ENCODE data around the gene SIK3. TPM values are rescaled to one million over a fixed set of nuclear protein-coding genes. Genes with fewer than 3 reads are reported as not detected.

The SIK3 gene
- total RNA-seq, 1 experiment from 2014 or later = 31.4 TPM

DNA sequence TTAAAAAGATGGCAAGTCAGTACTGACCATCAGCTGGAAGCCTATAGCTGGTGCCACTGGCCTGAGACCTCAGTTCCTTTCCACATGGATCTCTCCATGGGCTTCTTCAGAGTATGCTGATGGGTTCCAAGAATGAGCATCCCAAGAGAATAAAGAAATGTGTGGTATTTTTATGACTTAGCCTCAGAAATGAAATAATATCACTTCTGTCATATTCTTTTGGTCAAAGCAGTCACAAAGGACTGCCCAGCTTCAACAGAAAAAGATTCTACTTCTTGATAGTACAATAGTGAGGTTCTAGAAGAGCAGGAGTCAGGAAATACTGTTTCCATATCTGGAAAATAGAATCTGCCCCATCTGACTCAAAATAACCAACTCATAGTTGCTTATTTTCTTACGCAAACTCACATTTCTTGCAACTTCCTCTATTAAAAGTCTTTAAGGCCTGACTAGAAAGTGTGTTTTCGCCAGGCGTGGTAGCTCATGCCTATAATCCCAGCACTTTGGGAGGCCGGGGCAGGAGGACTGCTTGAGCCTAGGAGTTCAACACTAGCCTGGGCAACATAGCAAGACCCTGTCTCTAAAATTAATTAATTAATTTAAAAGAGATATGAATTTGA, 116.9 kb downstream of the SIK3 start:
- Histone ChIP-seq H3K23ac (ENCODE audit: insufficient read length, low read depth, low read length) (no peak overlapping the region), H3K4ac (ENCODE audit: low read depth, low read length) (no peak overlapping the region), H3K9ac (ENCODE audit: extremely low read depth, insufficient read length, low read length) (no peak overlapping the region), H3K4me1 (ENCODE audit: insufficient read depth, low read length) (peaks cover 4% of the 10 kb centered on the region), H2BK120ac (ENCODE audit: low read depth, low read length, poor library complexity, severe bottlenecking) (no peak overlapping the region), H3K14ac (ENCODE audit: insufficient read depth, low read length) (no peak overlapping the region), H3K79me1 (ENCODE audit: insufficient read depth, low read depth, low read length, poor library complexity, severe bottlenecking) (no peaks in the 10 kb centered on the region), H4K91ac (ENCODE audit: insufficient read length, low read depth, low read length) (no peak overlapping the region), H3K18ac (ENCODE audit: insufficient read length, low read depth, low read length) (no peak overlapping the region), H3K56ac (ENCODE audit: insufficient read length, low read depth, low read length) (no peak overlapping the region), H3K79me2 (ENCODE audit: insufficient read depth, low read length) (no peaks in the 10 kb centered on the region), H2BK15ac (ENCODE audit: low read depth, low read length) (no peak overlapping the region), H2BK20ac (ENCODE audit: low read depth, low read length, poor library complexity, severe bottlenecking) (no peak overlapping the region), H3K27me3 (ENCODE audit: insufficient read depth, low read length) (no peaks in the 10 kb centered on the region), H3K4me2 (ENCODE audit: insufficient read depth, insufficient read length, low read length) (no peak overlapping the region), H4K5ac (ENCODE audit: insufficient read length, low read depth, low read length) (no peak overlapping the region), H3K9me3 (ENCODE audit: control insufficient read depth, low read depth, low read length) (no peaks in the 10 kb centered on the region), H3K23me2 (ENCODE audit: insufficient read length, low read depth, low read length, poor library complexity, severe bottlenecking) (no peaks in the 10 kb centered on the region), H2BK5ac (ENCODE audit: insufficient read length, low read length) (no peak overlapping the region), H2AK5ac (ENCODE audit: insufficient read length, low read length) (no peak overlapping the region), H4K8ac (replicated peaks; ENCODE audit: insufficient read length, low read depth, low read length) (no peak overlapping the region), H2BK12ac (ENCODE audit: insufficient read length, low read depth, low read length) (no peak overlapping the region), H3K27ac (ENCODE audit: insufficient read length, low read depth, low read length) (no peak overlapping the region), H2AFZ (ENCODE audit: low read length) (no peak overlapping the region), H3T11ph (ENCODE audit: low read length) (no peak overlapping the region), H4K20me1 (ENCODE audit: control insufficient read depth, insufficient read depth, insufficient read length) (no peaks in the 10 kb centered on the region)
- Mint-ChIP-seq H3K27me3 (ENCODE audit: low read depth) (no peaks in the 10 kb centered on the region), H3K9me3 (no peaks in the 10 kb centered on the region), H3K4me3 (no peak overlapping the region), H3K27ac (no peak overlapping the region), H3K4me1 (peaks cover 17 to 18% of the 10 kb centered on the region in 2 experiments), H3K36me3 (ENCODE audit: insufficient read depth in 1 of 3, low read depth in 3 of 3) (no peaks in the 10 kb centered on the region)
- WGBS (ENCODE audit: extremely low coverage, insufficient read length, low lambda C conversion rate) = no CpG with 5 or more reads among the region's 4 CpGs
- no peak for DNase-seq
- TF ChIP-seq, protein P1, sequence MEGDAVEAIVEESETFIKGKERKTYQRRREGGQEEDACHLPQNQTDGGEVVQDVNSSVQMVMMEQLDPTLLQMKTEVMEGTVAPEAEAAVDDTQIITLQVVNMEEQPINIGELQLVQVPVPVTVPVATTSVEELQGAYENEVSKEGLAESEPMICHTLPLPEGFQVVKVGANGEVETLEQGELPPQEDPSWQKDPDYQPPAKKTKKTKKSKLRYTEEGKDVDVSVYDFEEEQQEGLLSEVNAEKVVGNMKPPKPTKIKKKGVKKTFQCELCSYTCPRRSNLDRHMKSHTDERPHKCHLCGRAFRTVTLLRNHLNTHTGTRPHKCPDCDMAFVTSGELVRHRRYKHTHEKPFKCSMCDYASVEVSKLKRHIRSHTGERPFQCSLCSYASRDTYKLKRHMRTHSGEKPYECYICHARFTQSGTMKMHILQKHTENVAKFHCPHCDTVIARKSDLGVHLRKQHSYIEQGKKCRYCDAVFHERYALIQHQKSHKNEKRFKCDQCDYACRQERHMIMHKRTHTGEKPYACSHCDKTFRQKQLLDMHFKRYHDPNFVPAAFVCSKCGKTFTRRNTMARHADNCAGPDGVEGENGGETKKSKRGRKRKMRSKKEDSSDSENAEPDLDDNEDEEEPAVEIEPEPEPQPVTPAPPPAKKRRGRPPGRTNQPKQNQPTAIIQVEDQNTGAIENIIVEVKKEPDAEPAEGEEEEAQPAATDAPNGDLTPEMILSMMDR (conservative IDR thresholded peaks at IDR 0.05) = no peak
